HL-60 (cell line): ENCODE data around the gene PRKAG2.

ENCODE experiments used
- DNase-seq, 2 experiments: peaks; one replicate each; pipeline ENCODE4 v3.0.0-alpha.2; 2010 to 2020; ENCODE audit warnings: low read depth in 1 of 2, low spot score in 1 of 2
- H3K27ac ChIP-seq: fragments of 250-450 bp; sonication (Bioruptor Pico); replicated peaks from 2 replicates; pipeline ENCODE4 v1.5.1; 2020; ENCODE audit warnings: mild to moderate bottlenecking, moderate library complexity
- H3K27me3 ChIP-seq: fragments of 250-450 bp; sonication (Bioruptor Pico); 2 replicates; pipeline ENCODE4 v1.5.1; 2021; ENCODE audit warnings: mild to moderate bottlenecking, moderate library complexity; ENCODE audit not compliant: insufficient read depth, poor library complexity, severe bottlenecking
- H3K4me3 ChIP-seq: replicated peaks from 2 replicates; pipeline ENCODE4 v1.5.1; 2011; ENCODE audit warnings: mild to moderate bottlenecking, control low read depth, low read length; ENCODE audit not compliant: insufficient read depth
- GABPA ChIP-seq: IDR thresholded peaks from 2 replicates; pipeline ENCODE4 v1.6.1; 2012; ENCODE audit warnings: low read depth
- POLR2AphosphoS5 ChIP-seq: IDR thresholded peaks from 2 replicates; pipeline ENCODE4 v1.6.1; 2012; ENCODE audit warnings: low read depth
- SPI1 ChIP-seq: IDR thresholded peaks from 2 replicates; pipeline ENCODE4 v1.6.1; 2012; ENCODE audit warnings: low read depth, mild to moderate bottlenecking, borderline replicate concordance
- TF ChIP-seq, protein P1 (sequence below): IDR thresholded peaks from 2 replicates; pipeline ENCODE4 v1.6.1; 2012; ENCODE audit warnings: low read depth; ENCODE audit not compliant: insufficient replicate concordance
- TF ChIP-seq, protein P2 (sequence below): IDR thresholded peaks from one replicate; pipeline ENCODE4 v1.5.1; 2011; ENCODE audit warnings: low read length, control low read depth, inconsistent platforms; ENCODE audit not compliant: insufficient read depth

PRKAG2 gene

DNA sequence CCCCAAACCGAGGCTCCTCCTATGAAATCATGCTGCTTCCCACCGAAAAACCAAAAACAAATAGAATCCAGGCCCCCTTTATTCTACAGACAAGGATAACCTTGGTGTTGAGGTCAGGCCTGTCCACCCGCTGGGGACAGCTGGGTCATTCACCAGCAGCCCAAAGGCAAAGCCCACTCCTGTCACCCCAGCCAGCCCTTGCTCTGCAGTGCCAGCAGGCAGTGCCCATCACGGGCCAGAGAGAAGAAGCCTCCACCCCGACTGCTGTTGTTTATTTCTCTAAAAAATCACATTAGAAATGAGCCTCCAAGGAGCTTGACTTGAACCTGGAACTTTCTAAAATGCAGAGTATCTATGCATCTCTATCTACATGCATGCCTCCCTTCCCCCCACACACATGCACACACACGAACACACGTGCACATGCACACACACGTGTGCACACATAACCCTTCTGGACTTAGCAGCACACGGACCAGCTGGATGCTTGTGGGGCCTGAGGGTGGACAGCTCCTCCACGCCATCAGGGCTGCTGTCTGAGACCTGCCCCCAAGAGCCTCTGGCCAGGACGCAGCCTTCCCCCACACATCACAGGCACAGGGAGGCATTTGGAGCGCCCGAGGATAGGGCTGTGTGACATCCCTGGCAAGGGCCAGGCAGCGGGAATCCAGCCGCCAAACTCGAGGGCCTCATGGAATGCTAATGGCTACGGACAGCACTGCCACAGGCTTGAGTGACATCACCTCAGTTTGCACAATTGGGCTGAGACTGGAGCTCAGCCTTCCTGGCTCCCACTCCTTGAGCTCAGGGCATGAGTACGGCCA lies 22.8 kb downstream of the PRKAG2 start:
- TF ChIP-seq, protein P1, sequence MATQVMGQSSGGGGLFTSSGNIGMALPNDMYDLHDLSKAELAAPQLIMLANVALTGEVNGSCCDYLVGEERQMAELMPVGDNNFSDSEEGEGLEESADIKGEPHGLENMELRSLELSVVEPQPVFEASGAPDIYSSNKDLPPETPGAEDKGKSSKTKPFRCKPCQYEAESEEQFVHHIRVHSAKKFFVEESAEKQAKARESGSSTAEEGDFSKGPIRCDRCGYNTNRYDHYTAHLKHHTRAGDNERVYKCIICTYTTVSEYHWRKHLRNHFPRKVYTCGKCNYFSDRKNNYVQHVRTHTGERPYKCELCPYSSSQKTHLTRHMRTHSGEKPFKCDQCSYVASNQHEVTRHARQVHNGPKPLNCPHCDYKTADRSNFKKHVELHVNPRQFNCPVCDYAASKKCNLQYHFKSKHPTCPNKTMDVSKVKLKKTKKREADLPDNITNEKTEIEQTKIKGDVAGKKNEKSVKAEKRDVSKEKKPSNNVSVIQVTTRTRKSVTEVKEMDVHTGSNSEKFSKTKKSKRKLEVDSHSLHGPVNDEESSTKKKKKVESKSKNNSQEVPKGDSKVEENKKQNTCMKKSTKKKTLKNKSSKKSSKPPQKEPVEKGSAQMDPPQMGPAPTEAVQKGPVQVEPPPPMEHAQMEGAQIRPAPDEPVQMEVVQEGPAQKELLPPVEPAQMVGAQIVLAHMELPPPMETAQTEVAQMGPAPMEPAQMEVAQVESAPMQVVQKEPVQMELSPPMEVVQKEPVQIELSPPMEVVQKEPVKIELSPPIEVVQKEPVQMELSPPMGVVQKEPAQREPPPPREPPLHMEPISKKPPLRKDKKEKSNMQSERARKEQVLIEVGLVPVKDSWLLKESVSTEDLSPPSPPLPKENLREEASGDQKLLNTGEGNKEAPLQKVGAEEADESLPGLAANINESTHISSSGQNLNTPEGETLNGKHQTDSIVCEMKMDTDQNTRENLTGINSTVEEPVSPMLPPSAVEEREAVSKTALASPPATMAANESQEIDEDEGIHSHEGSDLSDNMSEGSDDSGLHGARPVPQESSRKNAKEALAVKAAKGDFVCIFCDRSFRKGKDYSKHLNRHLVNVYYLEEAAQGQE: no peak
- TF ChIP-seq, protein P2, sequence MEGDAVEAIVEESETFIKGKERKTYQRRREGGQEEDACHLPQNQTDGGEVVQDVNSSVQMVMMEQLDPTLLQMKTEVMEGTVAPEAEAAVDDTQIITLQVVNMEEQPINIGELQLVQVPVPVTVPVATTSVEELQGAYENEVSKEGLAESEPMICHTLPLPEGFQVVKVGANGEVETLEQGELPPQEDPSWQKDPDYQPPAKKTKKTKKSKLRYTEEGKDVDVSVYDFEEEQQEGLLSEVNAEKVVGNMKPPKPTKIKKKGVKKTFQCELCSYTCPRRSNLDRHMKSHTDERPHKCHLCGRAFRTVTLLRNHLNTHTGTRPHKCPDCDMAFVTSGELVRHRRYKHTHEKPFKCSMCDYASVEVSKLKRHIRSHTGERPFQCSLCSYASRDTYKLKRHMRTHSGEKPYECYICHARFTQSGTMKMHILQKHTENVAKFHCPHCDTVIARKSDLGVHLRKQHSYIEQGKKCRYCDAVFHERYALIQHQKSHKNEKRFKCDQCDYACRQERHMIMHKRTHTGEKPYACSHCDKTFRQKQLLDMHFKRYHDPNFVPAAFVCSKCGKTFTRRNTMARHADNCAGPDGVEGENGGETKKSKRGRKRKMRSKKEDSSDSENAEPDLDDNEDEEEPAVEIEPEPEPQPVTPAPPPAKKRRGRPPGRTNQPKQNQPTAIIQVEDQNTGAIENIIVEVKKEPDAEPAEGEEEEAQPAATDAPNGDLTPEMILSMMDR: no peak
- no peak for TF ChIP-seq SPI1
- TF ChIP-seq GABPA: no peak
- no peak for TF ChIP-seq POLR2AphosphoS5
- no peaks in the 10 kb centered on the region for H3K27me3 ChIP-seq
- no peak for DNase-seq
- no peak overlapping the region for H3K4me3 ChIP-seq
- no peak overlapping the region for H3K27ac ChIP-seq

DNA sequence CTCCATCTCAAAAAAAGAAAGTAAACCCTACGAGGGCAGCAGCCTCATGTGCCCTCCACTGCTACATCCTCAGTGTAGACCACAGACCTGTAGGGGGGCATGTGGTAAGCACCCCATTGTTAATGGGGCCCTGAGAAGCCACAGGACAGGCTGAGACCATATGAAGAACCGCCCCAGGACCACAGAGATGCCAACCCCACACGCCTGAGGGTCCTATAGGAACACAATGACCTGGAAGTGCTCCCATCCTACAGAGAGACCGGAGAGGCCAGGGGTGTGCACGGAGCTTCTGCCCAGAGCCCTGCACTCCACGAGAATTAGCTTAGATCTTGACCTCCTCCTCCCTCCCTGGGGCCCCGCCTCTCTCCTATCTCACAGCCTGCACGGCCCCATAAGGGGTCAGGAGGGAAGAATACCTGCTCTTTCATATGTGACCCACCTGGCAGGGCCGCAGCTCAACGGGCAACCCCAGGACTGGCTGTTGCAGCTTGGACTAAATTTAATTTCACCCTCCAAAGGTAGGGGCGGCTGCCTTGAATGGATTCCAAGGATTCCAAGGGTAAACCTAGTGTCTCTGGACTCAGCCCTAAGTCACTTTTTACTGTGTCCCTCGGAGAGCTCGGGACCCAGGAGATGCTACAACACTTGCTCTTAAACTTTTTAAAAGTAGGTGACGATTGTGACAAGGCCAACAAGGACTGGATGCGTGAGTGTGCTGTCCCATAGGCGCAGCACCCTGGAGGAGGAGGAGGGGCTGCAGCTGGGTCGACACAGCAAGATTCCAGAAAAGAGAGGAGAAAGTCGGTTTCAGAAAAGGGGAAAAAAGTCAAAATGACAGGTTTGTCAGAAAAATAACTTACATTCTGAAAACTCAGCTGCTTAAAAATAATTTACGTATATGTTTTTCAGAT lies 24.2 kb downstream of the PRKAG2 start:
- Histone ChIP-seq H3K4me3 (no peak overlapping the region), H3K27me3 (no peaks in the 10 kb centered on the region), H3K27ac (peak overlapping the region; percentile 81)
- DNase-seq: no peak
- no peak for TF ChIP-seq GABPA
- TF ChIP-seq SPI1: no peak
- TF ChIP-seq, protein P2: no peak
- TF ChIP-seq, protein P1: no peak
- TF ChIP-seq POLR2AphosphoS5: no peak

DNA sequence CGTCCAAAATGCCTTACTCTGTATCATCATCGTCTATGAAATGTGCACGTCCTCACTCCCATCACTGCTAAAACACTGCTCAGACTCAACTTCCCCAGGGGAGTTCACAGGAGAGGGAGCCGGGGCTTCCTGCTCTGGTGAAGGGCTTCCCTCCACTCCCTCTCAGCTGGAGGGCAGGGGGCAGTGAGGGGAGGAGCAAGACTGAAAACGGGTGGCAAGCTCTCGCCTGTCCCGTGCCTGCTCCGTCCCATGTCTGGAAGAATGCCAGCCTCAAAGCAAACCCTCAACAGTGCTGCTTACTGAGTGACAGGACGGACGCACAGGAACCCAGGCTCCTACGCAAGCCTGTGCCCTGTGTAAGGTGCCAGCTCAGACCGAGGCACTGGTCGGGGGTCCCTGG lies 25.1 kb downstream of the PRKAG2 start:
- Histone ChIP-seq H3K27me3 (no peaks in the 10 kb centered on the region), H3K27ac (peak overlapping the region; percentile 81), H3K4me3 (peak overlapping the region; percentile 21)
- peak; percentile 56 to 78 for DNase-seq
- TF ChIP-seq POLR2AphosphoS5: peak; percentile 6; the same call in 1 of the 2 replicates
- TF ChIP-seq, protein P1: no peak
